Measurements from ENCODE around the gene TEX19. TPM values are rescaled to one million over a fixed set of nuclear protein-coding genes. Genes with fewer than 3 reads are reported as not detected.

Gene TEX19
- total and polyA plus RNA-seq, 9 of the 15 experiments (the other 6 are each of a cell fraction or from before 2014, with no cell fraction given) = 0.10 to 4.9 (median 1.9) TPM

DNA sequence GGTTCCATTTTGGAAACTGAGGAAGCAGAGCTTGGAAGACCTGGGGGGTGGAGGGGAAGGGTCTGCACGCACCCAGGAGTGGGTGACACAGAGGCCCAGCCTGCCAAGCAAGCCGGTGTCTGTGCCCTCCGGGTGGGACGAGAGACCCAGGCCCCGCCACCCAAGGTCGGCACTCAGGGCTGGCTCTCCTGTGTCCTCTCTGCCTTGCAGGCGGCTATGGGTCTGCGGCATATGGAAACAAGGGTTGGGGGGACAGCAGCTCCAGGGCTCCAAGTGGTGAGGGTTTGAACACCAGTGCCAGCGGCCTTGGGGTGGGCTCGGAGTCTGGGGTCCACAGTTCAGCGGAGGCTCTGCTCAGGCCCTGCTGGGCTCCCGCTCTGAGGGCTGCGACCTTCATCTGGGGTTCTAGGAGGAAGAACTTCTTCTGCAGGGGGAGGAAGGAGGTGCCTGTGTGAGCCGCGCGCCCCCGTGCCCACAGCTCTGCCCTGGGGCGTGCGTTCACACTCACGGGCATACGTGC is 37.0 kb upstream of the TEX19 start:
- peak; percentile 15; the same call in 1 of the 3 replicates for ATAC-seq
- Histone ChIP-seq H3K4me1 (replicated peaks in 1 of 2; ENCODE audit: control insufficient read depth in 2 of 2, insufficient read depth in 2 of 2, low read length in 2 of 2) (peaks cover 43 to 98% of the 10 kb centered on the region in 2 experiments), H4K20me1 (replicated peaks; ENCODE audit: control insufficient read depth, insufficient read depth, low read length) (no peaks in the 10 kb centered on the region), H3K4me2 (ENCODE audit: insufficient read depth, low read length) (no peak overlapping the region), H2AFZ (ENCODE audit: low read depth, low read length) (no peak overlapping the region; the same call in 1 of the 2 replicates), H3K4me3 (no peak overlapping the region), H3K9me3 (replicated peaks; ENCODE audit: control insufficient read depth, insufficient read depth, low read depth, low read length) (peaks cover 10% of the 10 kb centered on the region), H3K9ac (ENCODE audit: insufficient read depth in 1 of 2, low read depth in 2 of 2, low read length in 2 of 2) (peak overlapping the region in 1 of 2 experiments; percentile 74; a peak in 2 of 4 replicates), H3K27me3 (ENCODE audit: control insufficient read depth in 2 of 2, insufficient read depth in 2 of 2, low read length in 2 of 2) (no peaks in the 10 kb centered on the region), H3K27ac (ENCODE audit: extremely low read depth, low read depth, low read length) (no peak overlapping the region), H3K9me1 (ENCODE audit: control insufficient read depth, insufficient read depth, low read length) (no peaks in the 10 kb centered on the region), H3K79me2 (ENCODE audit: control insufficient read depth, insufficient read depth, low read length) (no peaks in the 10 kb centered on the region), H3K36me3 (ENCODE audit: control insufficient read depth, insufficient read depth, low read length) (no peaks in the 10 kb centered on the region)
- BruUV-seq (replicated peaks) = no TSS peak
- 43% methylated on average over 17 of the region's 21 CpGs for WGBS (ENCODE audit: insufficient coverage, low coverage, missing lambda C conversion rate)
- TF ChIP-seq, protein P1, sequence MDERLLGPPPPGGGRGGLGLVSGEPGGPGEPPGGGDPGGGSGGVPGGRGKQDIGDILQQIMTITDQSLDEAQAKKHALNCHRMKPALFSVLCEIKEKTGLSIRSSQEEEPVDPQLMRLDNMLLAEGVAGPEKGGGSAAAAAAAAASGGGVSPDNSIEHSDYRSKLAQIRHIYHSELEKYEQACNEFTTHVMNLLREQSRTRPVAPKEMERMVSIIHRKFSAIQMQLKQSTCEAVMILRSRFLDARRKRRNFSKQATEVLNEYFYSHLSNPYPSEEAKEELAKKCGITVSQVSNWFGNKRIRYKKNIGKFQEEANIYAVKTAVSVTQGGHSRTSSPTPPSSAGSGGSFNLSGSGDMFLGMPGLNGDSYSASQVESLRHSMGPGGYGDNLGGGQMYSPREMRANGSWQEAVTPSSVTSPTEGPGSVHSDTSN (CRISPR knock-in tag; IDR thresholded peaks at IDR 0.05; ENCODE audit: low read depth) = no peak
- TF ChIP-seq, protein P1 (tag; conservative IDR thresholded peaks at IDR 0.05; ENCODE audit: low read depth) = no peak
- TF ChIP-seq ZBTB17 (CRISPR knock-in tag; IDR thresholded peaks at IDR 0.05) (no peak), EGR1 (conservative IDR thresholded peaks at IDR 0.05) (no peak), HDGF (IDR thresholded peaks at IDR 0.05) (0 out of 2 replicates have a peak, but pooled peaks have one; percentile 49), RFX5 (IDR thresholded peaks at IDR 0.05; ENCODE audit: low read depth, low read length) (no peak), SIN3B (IDR thresholded peaks at IDR 0.05; ENCODE audit: low read depth) (no peak), MYC (IDR thresholded peaks at IDR 0.05; ENCODE audit: low read depth, low read length) (no peak), MYC (CRISPR knock-in tag; IDR thresholded peaks at IDR 0.05; ENCODE audit: borderline replicate concordance, low read depth) (0 out of 2 replicates have a peak, but pooled peaks have one; percentile 39), CBFB (CRISPR knock-in tag; IDR thresholded peaks at IDR 0.05) (no peak)
- DNase-seq (ENCODE audit: extremely low read depth in 1 of 4, low spot score in 3 of 4) = no peak
- intact Hi-C loops (cut with micrococcal nuclease) (loop anchor here (1.0 to 2.0 kb wide), 2 partner anchors 78 to 83 kb away; no protein-coding TSS in a partner anchor), in situ Hi-C loops (cut with MboI) (no loop called here)
- ChIA-PET CTCF (ENCODE audit: low intra/inter-chr PET ratio) (interaction anchor here (0.6 to 1.0 kb wide), 2 partner anchors 83 to 88 kb away, joined by 3 read pairs; no protein-coding TSS in a partner anchor), POLR2A (no interaction called here)
- FAIRE-seq = no peak
